GM13976 (cell line): Measurements from ENCODE around the gene SLC39A11.
"Not testable (repeated sequence)": the region's sequence is repeated elsewhere in the genome, so short reads cannot be mapped to it uniquely, and the experiment has no call there.

Experiments used
- DNase-seq: peaks from one replicate; pipeline ENCODE4 v3.0.0; 2012; ENCODE audit warnings: low spot score
- in situ Hi-C: fragments of 300-500 bp; cut with MboI; formaldehyde crosslinking; loops from one replicate; pipeline ENCODE4 v1.12.0; 2022; ENCODE audit warnings: low sequenced_read_pairs, mixed read lengths, inconsistent platforms; ENCODE audit not compliant: unreplicated experiment
- TF ChIP-seq, protein P1 (sequence below): IDR thresholded peaks from 2 replicates; pipeline ENCODE4 v1.5.1; 2012; ENCODE audit warnings: borderline replicate concordance, mild to moderate bottlenecking; ENCODE audit not compliant: insufficient read depth; ENCODE audit errors: extremely low read depth, missing control alignments, control extremely low read depth

Gene SLC39A11

DNA sequence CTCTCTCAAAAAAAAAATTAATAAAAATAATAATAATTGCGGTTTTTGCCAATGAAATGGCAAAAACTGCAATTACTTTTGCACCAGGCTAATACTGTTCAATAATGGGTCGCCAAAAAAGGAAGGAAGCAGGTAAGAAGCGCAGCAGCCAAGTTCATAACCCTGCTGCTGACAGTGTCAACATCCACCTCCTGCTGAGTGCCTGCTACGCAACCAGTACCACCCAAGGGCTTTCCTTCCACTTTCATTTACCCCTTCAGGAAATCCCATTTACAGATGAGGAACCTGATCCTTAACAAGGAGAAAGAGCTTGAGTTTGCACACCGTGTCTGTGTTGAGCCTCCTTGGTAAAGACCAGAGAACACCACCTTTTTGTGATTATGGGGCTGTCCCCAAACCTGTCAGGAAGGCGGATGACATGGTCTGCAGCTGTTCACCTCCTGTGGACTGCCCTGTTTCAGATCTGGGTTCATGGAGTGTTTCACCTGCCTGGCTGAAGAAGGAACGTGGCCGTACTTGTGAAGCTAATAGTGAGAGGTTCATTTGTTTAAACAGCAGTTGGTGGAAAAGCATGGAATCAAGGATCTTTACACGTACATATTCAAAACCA, 378.0 kb downstream of the SLC39A11 start:
- TF ChIP-seq, protein P1, sequence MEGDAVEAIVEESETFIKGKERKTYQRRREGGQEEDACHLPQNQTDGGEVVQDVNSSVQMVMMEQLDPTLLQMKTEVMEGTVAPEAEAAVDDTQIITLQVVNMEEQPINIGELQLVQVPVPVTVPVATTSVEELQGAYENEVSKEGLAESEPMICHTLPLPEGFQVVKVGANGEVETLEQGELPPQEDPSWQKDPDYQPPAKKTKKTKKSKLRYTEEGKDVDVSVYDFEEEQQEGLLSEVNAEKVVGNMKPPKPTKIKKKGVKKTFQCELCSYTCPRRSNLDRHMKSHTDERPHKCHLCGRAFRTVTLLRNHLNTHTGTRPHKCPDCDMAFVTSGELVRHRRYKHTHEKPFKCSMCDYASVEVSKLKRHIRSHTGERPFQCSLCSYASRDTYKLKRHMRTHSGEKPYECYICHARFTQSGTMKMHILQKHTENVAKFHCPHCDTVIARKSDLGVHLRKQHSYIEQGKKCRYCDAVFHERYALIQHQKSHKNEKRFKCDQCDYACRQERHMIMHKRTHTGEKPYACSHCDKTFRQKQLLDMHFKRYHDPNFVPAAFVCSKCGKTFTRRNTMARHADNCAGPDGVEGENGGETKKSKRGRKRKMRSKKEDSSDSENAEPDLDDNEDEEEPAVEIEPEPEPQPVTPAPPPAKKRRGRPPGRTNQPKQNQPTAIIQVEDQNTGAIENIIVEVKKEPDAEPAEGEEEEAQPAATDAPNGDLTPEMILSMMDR = no peak
- DNase-seq = no peak
- in situ Hi-C loops = loop anchor here (10.0 kb wide), 1 partner anchor 140 kb away; no protein-coding TSS in a partner anchor

DNA sequence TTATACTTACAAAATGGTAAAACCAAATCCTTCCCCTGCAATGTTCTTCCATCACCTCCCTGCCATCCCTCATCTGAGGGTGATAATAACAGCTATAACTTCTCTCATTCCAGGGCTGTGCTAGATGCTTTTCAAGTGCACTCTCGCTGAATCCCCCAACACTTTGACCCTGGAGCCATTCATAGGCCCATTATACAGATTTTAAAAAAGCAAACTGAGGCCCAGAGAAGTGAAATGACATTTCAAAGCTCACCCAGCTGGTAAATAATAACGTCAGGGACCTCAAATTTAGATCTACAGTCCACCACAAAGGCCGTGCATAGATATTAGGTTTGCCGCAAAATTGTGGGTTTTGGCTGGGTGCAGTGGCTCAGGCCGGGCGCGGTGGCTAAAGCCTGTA, 378.8 kb downstream of the SLC39A11 start:
- TF ChIP-seq, protein P1 = no peak
- in situ Hi-C loops = loop anchor here (10.0 kb wide), 1 partner anchor 139 kb away; no protein-coding TSS in a partner anchor
- no peak for DNase-seq

DNA sequence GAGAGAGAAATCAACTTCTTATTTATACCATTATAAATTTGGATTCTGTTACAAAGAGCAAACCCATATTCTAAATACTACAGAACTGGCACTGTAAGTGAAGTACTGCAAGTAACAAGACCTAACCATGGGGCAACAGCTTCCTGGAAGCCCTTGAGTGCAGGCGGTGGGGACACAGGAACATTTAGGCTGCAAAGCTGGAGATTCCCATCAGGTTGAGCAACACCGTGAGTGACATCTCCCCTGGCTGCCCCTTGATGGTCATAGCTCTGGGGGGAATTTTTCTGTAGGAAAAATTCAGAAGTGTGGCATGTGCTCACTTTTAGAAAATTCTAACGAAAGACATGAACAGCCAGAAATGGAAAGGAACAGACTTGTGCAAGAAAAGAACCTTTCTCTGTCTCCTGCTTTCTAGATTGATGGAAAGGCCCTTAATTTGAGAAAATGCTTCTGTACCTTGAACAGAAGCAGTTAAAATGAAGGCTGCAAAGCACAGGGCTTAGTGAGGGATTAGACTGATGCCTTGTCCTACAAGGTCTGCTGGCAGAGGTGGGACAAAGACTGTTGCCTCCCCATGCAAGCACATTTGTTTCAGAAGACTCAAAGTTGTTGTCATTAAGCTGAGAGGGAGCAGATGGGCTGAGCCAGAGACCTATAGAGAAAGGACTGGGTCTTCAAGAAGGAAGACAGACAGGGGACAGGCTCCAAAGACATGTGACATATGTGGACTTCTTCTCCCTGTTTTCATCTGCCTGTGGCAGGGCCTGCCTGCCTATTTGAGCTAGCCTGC, 380.8 kb downstream of the SLC39A11 start:
- in situ Hi-C loops = loop anchor here (10.0 kb wide), 1 partner anchor 137 kb away; no protein-coding TSS in a partner anchor
- TF ChIP-seq, protein P1 = no peak
- no peak for DNase-seq

DNA sequence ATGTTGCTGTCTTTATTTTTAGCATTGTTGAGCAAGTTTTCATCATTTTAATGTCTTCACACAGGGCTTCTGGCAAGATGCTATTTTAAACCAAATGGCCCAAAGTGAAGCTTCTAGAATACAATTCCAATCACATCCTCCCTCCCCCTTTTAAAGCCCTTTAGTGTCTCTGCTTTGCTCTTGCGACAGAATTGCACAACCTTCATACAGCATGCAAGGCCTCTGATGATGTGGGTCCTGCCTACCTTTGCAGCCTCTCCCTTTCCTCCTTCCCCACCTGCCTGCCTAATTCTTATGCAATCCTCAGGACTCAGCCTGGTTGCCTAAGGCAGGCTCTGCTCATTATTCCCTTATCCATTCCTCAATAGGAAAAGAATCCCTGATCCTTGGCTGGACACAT, 381.7 kb downstream of the SLC39A11 start:
- in situ Hi-C loops = loop anchor here (10.0 kb wide), 1 partner anchor 136 kb away; no protein-coding TSS in a partner anchor
- TF ChIP-seq, protein P1 = no peak
- DNase-seq = no peak

DNA sequence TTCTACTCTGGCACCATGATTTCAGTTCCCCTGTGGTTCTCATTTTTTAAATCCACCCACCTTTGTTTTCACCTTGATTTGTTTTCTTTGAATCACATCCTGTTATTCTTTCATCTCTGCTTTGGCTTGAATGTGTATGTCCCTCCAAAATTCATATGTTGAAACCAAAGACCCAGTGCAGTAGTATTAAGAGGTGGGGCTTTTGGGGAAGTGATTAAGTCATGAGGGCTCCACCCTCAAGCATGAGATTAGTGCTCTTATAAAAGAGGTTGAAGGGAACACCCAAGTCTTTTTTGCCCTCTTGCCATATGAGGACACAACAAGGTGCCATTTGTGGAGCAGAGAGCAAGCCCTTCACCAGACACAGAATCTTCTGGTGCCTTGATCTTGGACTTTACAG, 382.3 kb downstream of the SLC39A11 start:
- no peak for DNase-seq
- TF ChIP-seq, protein P1 = no peak
- in situ Hi-C loops = loop anchor here (10.0 kb wide), 1 partner anchor 135 kb away; no protein-coding TSS in a partner anchor

DNA sequence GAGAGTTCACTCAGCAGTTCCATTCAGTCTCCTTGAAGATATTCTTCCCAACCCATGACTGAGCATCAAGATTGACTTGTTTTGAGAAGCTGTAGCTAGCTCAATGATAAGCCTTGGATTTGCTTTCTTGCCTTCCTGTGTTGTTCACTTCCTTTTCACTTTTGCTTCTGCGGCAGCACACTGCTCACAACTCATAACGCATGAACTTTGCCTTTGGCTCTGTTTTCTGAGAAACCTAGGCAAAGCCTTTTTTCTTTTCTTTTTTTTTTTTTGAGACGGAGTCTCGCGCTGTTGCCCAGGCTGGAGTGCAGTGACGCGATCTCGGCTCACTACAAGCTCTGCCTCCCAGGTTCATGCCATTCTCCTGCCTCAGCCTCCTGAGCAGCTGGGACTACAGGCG, 383.8 kb downstream of the SLC39A11 start:
- in situ Hi-C loops, DNase-seq: not testable (repeated sequence)

DNA sequence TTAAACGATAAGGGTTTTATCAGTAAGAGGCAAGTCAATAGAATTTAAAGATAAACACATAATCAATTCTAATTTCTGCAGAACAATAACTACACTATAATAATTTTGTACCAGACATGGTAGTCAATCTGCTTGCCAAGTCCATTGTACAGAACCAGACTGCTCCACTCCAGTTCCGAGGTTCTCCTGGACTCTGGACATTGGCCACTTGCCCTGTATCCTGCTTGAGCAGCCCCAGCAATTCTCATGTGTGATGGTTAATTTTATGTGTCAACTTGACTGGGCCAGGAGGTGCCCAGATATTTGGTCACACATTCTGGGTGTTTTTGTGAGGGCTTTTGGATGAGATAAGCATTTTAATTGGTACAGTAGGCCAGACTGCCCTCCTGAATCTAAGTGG, 384.6 kb downstream of the SLC39A11 start:
- DNase-seq = no peak
- TF ChIP-seq, protein P1 = no peak
- in situ Hi-C loops = no loop called here
